GM19035 (cell line): ENCODE measurements around the gene PRDX2.
"Not testable (repeated sequence)": the region's sequence is repeated elsewhere in the genome, so short reads cannot be mapped to it uniquely, and the experiment has no call there.

Source experiments
- ATAC-seq: cut with Tn5 transposase; IDR thresholded peaks from one replicate; pipeline ENCODE4 v1.9.1; 2021; ENCODE audit not compliant: unreplicated experiment

The PRDX2 gene

GRCh38 chr19:12801466-12802266 is at the start of gene PRDX2, which contains the start of gene THSD8:
Gene PRDX2, minus strand, starts transcription at chr19:12801800. Its CDS starts 539 bp downstream, at chr19:12801261.
Gene THSD8, plus strand, starts transcription at chr19:12802069. Its CDS starts 3 bp downstream, at chr19:12802072.
- no peak for ATAC-seq

GRCh38 chr19:12847159-12848139 is 45.8 kb upstream of the PRDX2 start:
- ATAC-seq = no peak

- ATAC-seq = not testable (repeated sequence)
Observed at GRCh38 chr19:12846613-12847012, 45.0 kb upstream of the PRDX2 start.

GRCh38 chr19:12843999-12844732 is 42.6 kb upstream of the PRDX2 start:
- ATAC-seq = no peak

- ATAC-seq = no peak
Observed at GRCh38 chr19:12843328-12843727, 41.7 kb upstream of the PRDX2 start.

GRCh38 chr19:12842511-12842910 is 40.9 kb upstream of the PRDX2 start:
- no peak for ATAC-seq

- no peak for ATAC-seq
Observed at GRCh38 chr19:12841094-12841493, 39.5 kb upstream of the PRDX2 start.

- ATAC-seq = no peak
Observed at GRCh38 chr19:12840091-12841079, 38.8 kb upstream of the PRDX2 start.

- ATAC-seq = no peak
Observed at GRCh38 chr19:12838886-12839756, 37.5 kb upstream of the PRDX2 start.

GRCh38 chr19:12838182-12838885 is 36.7 kb upstream of the PRDX2 start, which contains the start of gene MAST1:
Gene MAST1, plus strand, starts transcription at chr19:12838515. Its CDS starts 58 bp downstream, at chr19:12838573.
- ATAC-seq = no peak

- ATAC-seq = no peak
Observed at GRCh38 chr19:12837225-12837624, 35.6 kb upstream of the PRDX2 start.

GRCh38 chr19:12836529-12836863 is 34.9 kb upstream of the PRDX2 start:
- ATAC-seq = no peak

GRCh38 chr19:12834976-12835757 is 33.6 kb upstream of the PRDX2 start:
- ATAC-seq = no peak

- ATAC-seq = no peak
Observed at GRCh38 chr19:12834566-12834943, 33.0 kb upstream of the PRDX2 start, which contains the start of gene RTBDN. Gene RTBDN, minus strand, starts transcription at chr19:12834579. Its CDS starts 4,600 bp downstream, at chr19:12829979.

GRCh38 chr19:12833738-12834565 is 32.4 kb upstream of the PRDX2 start:
- ATAC-seq = no peak

GRCh38 chr19:12833418-12833737 is 31.8 kb upstream of the PRDX2 start:
- ATAC-seq = no peak

- ATAC-seq = no peak
Observed at GRCh38 chr19:12828494-12828893, 26.9 kb upstream of the PRDX2 start.
